Stimulated activated CD8-positive, alpha-beta memory T cell treated with anti-CD3 and anti-CD28 coated beads, Interleukin-2, amount 100 ng/mL, for 48 hours (primary cell): ENCODE data around the gene EFR3B.

ENCODE experiments used
- DNase-seq, 2 donors: peaks; one replicate each; pipeline ENCODE4 v3.0.0-alpha.2; 2020; ENCODE audit warnings: low read depth in 2 of 2

The EFR3B gene

DNA sequence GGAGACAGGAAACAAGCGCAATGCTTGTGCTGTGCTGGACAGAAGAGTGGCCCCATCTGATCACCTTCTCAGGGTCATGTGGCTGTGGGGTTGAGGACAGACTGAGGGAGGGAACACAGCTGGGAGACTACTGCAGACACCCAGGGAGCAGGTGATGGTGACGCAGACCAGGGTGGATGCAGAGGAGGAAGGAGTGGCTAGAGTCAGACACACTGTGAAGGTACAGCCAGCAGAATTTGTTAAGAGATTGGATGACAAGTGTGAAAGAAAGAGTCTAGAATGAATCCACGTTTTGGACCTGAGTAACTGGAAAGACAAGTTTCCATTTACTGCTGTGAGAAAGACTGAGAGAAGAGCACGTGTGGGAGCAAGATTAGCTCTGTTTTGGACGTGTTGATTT lies 142.4 kb downstream of the EFR3B start:
- DNase-seq = no peak

DNA sequence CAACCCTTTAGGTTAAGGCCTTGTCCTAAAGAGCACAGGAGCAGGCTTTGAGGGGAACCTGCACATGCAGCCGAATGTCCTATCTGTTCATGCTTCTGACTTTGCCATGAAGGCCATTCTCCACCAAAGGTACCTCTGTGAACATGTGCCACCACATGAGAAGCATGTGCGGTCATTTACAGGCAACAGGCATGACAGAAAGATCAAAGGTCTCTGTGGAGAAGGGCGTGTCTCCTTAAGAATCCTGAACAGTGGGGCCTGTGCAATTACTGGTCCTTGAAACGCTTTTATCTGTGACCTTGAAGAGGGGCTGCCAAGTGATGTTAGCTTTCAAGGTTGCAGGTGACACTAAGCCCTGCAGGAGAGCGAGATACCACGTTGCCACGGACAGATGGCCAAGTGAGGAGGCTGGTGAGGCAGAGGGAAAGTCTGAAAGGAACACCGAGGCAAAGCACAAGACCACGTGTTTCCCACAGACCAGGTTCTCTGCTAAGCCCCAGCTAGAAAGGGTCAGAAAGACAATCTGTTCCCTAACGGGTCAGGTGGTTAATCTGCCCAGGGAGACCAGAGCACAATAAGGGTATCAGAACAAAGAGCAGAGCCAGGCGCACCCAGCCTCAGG lies 146.0 kb downstream of the EFR3B start:
- DNase-seq = no peak

DNA sequence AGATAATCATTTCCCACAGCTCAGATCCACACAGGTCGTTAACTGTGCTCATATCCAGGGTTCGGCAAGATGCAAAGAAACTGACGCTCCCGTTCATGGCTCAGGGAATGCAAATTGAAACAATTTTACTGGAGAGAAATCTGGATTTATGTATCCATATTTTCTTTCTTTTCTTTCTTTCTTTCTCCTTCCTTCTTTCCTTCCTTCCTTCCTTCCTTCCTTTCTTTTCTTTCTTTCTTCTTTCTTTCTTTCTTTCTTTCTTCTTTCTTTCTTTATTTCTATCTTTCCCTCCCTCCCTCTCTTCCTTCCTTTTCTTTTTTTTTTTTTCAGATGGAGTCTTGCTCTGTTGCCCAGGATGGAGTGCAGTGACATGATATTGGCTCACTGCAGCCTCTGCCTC lies 146.5 kb downstream of the EFR3B start:
- no peak for DNase-seq

DNA sequence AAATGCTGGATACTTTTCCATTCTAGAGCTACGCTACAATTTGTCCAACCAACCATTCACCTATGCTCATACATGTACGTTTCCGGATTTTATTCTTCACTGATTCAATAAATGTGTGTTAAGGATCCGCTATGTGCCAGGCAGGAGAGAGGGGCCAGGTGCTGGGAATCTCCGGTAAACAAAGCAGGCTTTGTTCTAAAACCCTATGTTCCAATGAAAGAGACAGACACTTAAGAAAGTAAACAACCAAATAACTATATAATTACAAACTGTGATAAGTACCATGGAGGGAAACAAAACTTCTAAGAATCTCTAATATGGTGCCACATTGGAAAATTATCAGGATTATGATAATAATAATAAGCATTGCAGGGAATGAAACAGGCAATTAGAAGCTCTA lies 148.7 kb downstream of the EFR3B start:
- no peak for DNase-seq

DNA sequence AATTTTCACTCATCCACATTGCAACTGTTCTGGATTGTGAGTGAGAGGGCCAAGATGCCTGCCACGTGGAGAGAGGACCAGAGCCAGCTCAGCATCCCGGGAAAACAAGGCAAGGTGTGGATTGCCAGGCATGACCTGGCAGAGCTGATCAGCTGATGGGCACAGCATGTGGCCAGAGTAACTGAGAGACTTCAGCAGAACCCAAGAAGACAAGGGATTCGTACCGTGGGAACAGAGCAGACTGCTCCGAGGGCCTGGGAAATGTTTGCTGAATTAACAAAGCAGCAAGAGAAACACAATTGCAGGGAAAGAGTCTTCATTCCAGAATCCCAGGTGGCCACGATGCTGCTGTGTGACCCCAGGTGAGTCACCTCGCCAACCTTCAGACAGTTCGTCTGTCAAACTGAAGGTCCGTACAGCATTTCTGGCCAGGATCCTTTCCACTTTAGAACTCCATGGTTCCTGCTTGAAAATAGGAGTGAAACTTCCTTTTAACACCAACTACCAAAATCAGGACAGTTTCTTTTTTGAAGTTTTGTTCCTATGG lies 152.8 kb downstream of the EFR3B start:
- DNase-seq = no peak

DNA sequence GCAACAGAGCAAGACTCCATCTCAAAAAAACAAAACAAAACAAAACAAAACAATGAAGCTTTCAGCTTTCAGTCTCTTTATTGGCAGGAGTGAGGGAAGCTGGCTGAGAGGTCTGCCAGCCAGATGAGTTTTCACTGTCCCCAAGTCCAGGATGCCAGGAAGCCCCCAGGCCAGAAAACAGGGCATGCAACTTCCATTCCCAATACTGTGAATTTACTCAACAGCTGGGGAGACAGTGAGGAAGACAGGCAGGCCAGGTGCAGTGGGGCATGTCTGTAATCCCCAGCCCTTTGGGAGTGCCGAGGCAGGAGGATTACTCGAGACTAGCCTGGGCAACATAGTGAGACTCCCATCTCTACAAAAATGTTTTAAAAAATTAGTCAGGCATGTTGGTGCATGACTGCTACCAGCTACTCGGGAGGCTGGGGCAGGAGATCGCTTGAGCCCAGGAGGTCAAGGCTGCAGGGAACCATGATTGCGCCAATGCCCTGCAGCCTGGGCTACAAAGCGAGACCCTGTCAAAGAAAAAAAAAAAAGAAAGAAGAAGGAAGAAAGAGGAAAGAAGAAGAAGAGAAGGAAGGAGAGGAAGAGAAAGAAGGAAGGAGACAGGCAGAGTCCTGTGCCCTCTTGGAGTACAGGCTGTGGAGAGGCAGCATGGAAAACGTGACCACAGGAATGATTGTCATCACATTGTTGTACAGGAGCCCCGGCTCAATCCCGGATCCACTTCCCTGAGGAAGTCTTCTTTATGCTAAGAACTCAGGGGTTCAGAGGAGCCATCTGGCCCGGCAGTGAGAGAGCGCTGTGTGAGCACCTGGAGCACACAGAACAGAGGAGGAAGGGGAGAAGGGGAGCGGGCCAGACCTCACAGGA lies 155.7 kb downstream of the EFR3B start:
- no peak for DNase-seq

DNA sequence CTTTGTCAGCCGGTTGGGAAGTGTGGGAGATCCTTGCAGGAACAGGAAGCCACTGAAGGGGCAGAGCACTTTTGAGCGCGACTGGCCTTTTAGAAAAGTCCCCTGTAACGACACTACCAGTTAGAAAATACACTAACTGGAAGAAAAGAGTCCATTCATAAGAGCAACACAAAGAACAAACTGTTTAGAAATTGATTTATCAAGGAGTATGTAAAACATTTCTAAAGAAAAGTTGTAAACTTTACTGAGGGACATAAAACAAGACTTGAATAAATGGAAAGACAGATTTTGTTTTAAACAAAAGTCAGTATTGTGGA lies 156.3 kb downstream of the EFR3B start:
- no peak for DNase-seq

DNA sequence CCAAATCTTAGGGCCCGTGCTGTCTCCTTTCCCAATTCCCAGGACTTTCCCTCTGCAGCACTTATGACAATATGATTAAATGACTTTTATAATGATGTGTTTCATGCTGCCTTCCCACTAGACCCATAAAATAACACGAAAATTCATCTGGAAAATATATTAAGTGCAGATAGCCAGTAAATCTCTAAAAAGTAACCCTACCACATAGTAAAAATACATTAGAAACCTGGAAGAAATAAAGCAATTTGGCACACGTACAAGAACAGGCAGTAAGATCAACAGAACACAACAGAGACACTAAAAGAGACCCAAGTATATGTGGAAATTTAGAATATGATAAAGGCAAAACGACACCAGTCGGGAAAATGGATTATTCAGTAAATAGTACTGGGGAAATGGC lies 156.7 kb downstream of the EFR3B start:
- no peak for DNase-seq

DNA sequence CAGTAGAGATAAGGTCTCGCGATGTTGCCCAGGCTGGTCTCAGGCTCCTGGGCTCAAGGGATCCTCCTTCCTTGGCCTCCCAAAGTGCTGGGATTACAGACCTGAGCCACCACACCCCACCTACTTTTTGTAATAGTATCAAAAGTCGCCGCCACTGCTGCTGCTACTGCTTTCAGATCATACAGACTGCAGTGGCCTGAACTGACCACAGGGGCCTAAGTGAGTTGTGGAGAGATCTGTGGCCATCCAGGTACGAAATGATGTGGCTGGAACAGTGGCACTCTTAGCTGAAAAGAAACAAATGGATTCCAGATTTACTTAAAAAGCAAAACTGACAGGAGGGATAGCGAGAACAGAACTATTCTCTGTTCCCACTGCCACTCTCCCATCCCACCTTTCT lies 159.4 kb downstream of the EFR3B start:
- no peak for DNase-seq

DNA sequence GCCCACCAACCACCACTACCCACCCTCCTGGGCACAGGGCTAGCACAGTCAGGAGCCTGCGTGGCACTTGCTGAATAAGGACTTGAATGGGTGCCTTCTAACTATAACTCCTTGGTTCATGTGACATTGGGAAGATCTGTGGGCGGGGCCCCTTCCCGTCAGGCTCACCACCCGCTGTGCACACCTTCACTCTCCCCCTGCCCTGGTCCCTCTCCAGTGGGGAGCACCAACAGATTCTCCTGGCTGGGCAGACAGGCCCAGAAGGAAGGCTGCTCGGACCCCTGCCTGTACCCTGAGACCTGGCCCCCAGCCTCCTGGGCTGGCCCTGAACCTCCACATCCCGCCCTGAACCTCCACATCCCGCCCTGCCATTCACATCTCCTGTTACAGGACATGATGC lies 159.9 kb downstream of the EFR3B start:
- no peak for DNase-seq

DNA sequence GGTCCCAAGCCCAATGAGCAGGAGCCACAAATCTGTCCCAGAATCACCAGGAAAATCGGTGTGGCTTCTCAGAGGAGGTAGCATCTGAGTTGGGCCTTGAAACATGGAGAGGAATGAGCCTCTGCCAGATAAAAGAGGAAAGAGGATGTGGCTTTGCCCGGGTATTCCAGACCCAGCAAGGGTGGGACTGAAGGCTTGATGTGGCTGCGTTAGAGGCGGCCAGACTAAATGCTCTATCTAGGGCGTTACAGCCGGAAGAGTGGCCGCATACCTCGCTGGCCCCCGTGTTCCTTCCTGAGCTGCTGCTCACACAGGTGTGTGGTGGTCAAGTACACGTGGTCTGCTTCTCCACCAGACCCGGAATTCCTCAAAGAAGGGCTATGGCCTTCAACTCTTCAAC lies 160.4 kb downstream of the EFR3B start:
- DNase-seq = no peak

DNA sequence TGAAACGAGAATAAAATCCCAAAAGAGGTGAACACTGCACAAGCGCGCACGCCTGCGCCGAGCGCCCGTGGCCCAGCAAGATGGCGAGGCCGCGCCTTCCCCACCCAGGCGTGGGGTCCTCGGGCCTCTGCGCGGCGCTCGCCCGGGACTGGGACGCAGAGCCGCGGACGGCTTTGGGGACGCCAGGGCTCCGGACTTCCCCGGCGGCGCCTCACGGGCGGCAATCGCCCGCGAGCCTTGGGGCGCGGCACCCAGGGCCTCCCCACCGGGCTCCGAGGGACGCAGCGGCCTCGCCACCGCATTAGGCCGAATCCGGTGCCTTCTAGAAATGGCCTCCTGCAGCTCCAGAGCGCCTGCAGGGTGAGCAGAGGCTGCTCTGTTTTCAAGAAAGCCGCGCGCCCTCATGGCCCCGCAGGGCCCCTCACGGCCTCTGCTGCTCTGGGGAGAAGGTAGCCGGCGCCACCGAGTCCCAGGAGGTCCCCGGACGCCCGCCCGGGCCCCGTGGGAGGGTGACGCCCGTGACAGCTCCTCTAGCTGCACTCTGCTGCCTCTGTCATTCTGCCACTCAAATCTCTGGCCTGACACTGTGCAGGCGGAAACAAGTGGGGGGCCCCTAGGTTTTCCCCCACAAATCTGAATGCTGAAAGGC lies 162.4 kb downstream of the EFR3B start:
- DNase-seq = no peak

DNA sequence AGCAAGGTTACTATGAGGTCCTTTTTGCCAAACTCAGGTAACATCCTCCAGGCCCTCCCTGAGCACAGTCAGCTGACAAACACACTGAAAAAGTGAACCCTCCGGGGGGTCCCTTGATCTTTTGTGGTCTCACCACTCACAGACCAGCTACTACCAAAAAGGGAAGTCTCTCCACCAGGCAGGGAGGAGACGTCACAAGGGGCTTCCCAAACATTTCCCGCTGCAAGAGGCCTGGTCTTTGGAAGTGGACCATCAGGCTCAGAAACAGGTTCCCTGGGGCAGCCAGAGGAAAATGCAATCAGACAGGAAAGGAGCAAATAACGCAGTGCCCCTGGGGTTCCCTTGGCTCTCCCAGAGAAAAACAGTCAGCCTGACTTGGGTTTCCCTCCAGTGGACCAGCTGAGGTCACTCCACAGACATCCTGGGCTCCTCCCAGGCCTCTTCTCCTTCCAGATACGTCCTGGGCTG lies 165.2 kb downstream of the EFR3B start:
- DNase-seq = no peak
